Myocyte (in vitro differentiated cells): Measurements from ENCODE around the gene LAMA4. TPM values are rescaled to one million over a fixed set of nuclear protein-coding genes. Genes with fewer than 3 reads are reported as not detected.
A peak's percentile ranks its signal among the peaks of the same experiment; 100 is the strongest.
"Not testable (repeated sequence)": the region's sequence is repeated elsewhere in the genome, so short reads cannot be mapped to it uniquely, and the experiment has no call there.

Experiments
- DNase-seq: peaks from one replicate; pipeline ENCODE4 v3.0.0-alpha.2; 2012; ENCODE audit warnings: low read depth
- total RNA-seq: library from RNA; depleted of rRNA; stranded (reverse); fragments of >200 nt; gene quantifications from 2 replicates; pipeline ENCODE4 v1.2.3, GENCODE V29; 2014

Gene LAMA4
- total RNA-seq, 1 donor from 2014 or later: 66.2 TPM

DNA sequence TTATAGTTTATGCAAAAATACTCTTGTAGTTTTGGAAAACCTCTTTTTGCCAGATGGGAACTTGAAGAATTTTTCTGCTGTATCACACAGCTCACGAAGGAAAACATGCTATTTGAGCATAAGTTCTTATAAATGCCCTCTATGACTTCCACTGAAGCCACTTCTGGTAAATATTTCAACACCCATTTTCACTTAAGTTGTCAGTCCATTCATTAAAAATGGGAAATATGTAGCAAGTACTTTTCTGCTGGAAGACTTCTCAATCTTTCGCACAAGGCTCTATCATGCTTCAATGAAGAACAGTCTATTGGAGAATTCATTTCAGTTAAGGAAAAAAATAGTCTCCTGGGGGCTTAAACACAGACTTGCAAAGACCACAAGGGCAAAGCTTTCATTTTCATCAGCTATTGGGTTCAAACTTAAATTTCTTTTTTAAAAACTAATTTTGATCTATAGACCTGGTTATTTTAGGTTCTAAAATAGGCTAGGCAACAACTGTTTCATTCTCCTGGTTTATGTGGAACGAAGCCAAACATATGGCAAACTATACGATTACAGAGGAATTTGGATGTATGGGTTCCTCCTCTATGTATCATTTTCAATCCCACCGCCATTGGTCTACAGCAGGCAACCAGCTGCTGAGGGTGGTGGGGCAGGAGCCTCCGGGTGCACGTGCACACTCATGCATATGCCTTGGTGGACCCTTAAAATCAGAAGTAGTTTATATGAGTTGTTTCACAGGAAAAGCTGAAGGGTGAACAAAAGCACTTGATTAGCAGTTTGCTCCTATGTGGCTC lies 38.7 kb downstream of the LAMA4 start:
- DNase-seq: no peak

DNA sequence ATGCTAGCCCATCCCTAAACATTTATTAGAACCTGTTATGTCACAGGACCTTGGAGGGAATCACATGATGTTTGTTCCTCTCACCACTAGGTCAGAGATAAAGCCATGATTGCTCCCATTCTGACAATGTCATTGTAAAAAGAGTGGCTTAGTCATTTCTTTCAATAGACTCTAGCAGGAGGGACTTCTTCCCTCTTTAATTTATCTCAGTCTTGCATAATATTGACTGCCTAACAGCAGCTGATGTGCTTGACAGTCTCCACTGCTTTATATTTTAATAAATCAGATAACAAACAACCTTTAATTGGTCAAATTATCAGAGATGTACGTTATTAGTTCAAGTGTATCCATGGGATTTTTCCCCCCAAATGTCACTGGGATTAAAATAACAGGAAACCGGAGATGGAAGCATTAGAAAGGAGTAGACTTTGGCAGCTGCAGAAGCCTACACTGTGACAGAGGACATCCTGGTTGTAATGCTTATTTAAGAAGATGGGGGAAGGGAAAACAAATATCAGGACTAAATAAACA lies 39.6 kb downstream of the LAMA4 start:
- DNase-seq: peak; percentile 59

GRCh38 chr6:112210852-112211251 lies 43.5 kb downstream of the LAMA4 start:
- DNase-seq: no peak

DNA sequence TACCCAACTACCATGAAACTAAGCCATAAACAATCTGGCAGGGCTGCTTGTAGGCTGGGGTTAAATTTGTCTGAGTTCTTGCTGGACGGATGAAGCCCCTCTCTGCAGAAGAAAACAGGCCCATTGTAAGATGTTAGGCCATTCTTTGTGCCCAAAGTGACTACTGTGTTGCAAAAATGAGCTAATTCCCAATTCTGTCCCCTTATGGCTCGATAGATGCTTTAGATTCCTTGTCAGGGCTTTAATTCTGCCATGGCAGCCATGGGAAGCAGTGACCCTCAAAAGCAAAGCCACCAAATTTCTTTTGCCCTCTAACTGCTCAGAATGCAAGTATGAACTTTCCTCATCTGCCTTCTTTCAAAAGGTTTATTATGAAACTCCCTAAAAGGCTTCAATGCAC lies 45.2 kb downstream of the LAMA4 start:
- no peak for DNase-seq

DNA sequence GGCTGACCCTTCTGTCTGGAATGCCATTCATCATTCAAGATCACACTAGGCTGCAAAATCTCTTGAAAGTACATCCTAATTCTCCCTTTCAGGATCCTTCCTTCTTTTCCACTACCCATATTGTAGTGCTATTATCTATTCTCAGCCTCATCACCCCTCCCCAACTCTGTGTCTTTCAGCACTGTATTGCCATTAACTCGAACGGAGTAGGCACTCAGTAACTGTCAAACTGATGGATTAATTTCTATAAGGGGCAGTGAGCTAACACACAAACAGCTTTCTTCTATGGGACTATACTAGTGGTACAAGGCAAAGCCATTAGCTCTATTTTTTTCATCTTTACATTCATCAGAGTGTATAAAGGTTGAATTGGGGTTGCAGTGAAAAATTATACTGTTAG lies 46.6 kb downstream of the LAMA4 start:
- no peak for DNase-seq

DNA sequence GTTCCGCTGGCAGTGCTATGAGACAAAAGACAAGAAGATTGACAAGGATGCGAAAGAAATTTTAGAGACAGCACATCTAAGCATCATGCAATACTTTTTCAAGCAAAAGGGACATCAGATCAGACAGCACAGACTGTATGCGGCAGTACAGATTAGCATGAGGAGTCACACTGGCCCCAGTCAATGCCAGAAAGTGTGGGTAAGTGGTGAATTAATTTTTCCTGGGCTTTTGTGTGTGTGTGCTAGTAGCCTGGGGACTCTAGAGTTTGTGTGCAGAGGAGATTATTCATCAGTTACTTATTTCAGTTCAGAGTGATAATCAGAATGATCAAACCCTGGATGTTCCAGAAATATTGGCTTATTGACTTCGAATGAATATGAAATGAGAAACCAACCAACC lies 47.2 kb downstream of the LAMA4 start:
- DNase-seq: no peak

DNA sequence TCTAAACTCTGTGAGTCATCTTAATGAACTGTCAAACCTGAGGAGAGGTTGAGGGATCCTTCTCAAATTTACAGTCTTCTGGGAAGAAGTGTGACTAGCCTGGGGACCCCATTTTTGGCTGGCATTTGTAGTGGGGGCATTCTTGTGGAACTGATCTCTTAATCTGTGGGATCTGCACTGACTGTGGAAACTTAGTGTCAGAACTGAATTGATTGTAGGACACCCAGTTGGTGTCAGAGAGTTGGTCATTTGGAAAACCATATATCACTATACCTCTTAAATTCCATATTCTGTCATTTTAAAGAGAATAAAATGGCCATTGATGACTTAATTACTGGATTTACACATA lies 48.3 kb downstream of the LAMA4 start:
- DNase-seq: no peak

DNA sequence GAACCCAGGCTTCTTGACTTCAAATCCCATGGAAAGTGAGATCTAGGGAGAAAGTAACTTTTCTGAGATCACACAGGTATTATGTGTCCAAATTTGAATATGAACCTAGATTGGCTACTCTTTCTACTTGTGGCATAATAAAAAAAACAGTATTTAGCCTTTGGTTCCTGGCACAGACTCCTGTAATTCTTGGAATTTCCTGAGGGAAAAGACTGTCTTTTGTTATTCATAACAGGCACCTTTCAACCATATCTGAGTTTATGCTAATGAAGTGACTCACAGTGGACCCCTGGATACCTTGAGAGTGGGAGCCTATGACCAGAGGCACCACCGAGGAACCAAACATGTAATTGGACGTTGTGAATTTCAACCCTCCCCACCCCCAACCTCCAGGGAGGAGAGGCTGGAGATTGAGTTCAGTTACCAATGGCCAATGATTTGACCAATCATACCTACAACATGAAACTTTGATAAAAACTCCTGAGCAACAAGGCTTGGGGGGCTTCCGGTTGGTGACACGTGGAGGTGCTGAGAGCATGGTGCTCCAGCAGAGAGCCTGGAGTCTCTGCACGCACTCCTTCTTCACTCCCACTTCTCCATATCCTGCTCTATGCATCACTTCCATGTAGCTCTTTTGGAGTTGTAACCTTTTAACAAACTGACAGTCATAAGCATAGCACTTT lies 48.8 kb downstream of the LAMA4 start:
- DNase-seq: no peak

GRCh38 chr6:112204350-112204706 lies 50.0 kb downstream of the LAMA4 start:
- no peak for DNase-seq

- no peak for DNase-seq
Observed at GRCh38 chr6:112203577-112204349, 50.6 kb downstream of the LAMA4 start.

DNA sequence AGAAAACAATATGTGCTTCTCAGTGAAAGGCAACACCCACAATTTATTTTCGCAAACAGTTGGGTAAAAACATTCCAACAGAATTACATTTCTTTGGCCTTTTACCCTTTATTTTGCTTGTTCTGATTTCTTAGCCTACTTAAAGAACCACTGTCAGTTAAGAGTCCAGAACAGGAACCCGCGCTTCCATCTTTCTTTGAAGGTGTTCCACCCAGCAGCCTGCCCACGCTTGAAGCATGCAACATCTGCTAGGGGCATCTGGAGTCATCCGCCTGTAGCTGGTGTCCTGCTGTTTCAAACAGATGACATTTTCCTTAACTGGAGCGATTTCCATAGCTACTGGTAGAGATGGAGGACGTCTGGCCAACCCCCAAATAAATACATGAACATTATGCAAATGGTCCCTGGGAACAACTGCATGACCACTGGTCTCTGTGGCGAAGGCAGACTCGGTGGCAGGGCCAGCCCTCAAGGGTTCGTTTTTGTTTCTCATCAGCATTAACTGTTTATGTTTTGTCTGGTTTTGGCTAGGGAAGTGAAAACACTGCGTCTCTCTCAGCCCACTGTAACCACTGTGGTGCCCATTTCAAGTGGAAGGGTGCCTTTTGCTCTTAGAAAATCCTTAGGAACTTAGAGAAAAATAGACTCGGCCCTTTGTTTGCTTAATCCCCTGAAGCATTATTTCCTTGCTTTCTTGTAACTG lies 51.6 kb downstream of the LAMA4 start:
- peak; percentile 34 for DNase-seq

DNA sequence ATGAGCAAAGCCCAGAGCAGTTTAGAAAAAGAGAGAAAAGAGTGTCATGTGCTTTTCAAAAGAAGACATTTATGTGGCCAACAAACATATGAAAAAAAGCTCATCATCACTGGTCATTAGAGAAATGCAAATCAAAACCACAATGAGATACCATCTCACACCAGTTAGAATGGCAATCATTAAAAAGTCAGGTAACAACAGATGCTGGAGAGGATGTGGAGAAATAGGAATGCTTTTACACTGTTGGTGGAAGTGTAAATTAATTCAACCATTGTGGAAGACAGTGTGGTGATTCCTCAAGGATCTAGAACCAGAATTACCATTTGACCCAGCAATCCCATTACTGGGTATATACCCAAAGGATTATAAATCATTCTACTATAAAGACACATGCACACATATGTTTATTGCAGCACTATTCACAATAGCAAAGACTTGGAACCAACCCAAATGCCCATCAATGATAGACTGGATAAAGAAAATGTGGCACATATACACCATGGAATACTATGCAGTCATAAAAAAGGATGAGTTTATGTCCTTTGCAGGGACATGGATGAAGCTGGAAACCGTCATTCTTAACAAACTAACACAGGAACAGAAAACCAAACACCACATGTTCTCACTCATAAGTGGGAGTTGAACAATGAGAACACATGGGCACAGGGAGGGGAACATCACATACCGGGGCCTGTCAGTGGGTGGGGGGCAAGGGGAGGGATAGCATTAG lies 54.0 kb downstream of the LAMA4 start:
- not testable (repeated sequence) for DNase-seq

- DNase-seq: no peak
Observed at GRCh38 chr6:112199001-112199403, 55.4 kb downstream of the LAMA4 start.

- DNase-seq: peak; percentile 44
Observed at GRCh38 chr6:112198582-112198981, 55.8 kb downstream of the LAMA4 start.

DNA sequence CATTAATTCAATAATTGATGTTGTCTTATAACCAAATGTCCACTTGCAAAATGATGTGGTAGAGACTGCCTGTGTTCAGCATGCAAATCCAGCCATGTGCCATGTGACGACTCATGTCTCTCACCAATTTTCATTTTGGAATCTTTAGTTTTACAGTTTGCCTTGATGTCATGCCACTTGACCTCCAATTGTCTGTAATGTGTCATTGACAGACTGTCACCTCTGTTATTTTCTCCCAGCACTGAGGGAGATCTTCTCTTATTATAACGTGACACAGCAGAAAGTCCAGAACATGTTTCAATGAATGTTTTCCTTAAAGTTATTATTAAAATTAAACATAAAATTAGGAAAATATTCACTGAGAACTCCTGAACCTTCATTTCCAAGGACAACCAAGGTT lies 56.7 kb downstream of the LAMA4 start:
- no peak for DNase-seq

DNA sequence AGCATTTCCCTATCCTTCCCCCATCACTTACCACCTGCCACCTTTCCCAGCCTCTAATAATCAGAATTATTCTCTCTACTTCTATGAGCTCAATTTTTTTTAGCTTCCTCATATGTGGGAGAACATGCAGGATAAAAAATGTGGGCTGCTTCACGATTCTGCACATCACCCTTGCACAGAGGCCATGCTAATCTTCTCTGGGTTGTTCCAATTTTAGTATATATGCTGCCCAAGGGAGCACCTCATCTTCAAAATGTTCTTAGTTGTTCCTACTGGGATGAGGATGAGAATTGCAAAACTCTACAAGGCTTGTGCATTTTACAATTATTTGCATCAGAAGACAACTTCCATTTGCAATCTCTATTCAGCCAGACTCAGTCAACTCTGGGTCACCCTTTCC lies 58.1 kb downstream of the LAMA4 start:
- DNase-seq: no peak

DNA sequence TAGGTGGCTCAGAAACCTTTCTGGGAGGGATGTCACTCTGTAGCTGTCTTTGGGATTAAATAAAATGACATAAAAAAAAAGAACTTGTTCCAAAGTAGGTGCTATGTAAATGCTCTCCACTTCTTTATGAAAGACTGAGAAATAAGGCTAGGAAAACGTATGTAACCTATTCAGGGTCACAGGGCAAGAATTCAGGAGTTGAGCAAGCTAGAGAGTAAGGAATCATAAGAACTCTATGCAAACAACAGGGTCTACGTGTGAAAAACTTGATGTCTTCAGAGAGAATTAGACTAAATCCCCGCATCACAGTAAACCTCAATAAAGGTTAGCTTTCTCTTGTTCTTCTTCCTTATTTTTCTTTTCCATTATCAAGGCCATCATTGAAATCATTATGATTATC lies 59.2 kb downstream of the LAMA4 start:
- no peak for DNase-seq

GRCh38 chr6:112194511-112194910 lies 59.9 kb downstream of the LAMA4 start:
- DNase-seq: no peak

- DNase-seq: no peak
Observed at GRCh38 chr6:112193535-112194051, 60.8 kb downstream of the LAMA4 start.

GRCh38 chr6:112193117-112193516 lies 61.2 kb downstream of the LAMA4 start:
- no peak for DNase-seq
